Right ventricle myocardium inferior (tissue), 1 donor: Measurements from ENCODE around the gene PRM3. TPM values are rescaled to one million over a fixed set of nuclear protein-coding genes. Genes with fewer than 3 reads are reported as not detected.
A peak's percentile ranks its signal among the peaks of the same experiment; 100 is the strongest.
"Not testable (repeated sequence)": the region's sequence is repeated elsewhere in the genome, so short reads cannot be mapped to it uniquely, and the experiment has no call there.

Experiments used
- ATAC-seq: fragments of 200-7000 bp; cut with Tn5 transposase; one replicate; pipeline ENCODE4 v1.9.1; 2020; ENCODE audit warnings: mild to moderate bottlenecking, moderate library complexity
- DNase-seq: peaks from one replicate; pipeline ENCODE4 v3.0.0; 2021; ENCODE audit errors: missing footprints
- intact Hi-C: fragments of 100-400 bp; cut with DNase I; formaldehyde crosslinking; loops from one replicate; pipeline ENCODE4 v1.11.0; 2022
- total RNA-seq: library from RNA; stranded (reverse); fragmentation: NEBNext Ultra II Directional; extraction: Animal tissue kit (Norgen Biotek cat#: 25700); gene quantifications from one replicate; pipeline ENCODE4 v1.2.1, GENCODE V29; 2021
- donor health status: DM: no; HTN: yes; CAD: no; lungs with severe emphysema.

Gene PRM3
- total RNA-seq, 1 donor from 2014 or later, result not detected

GRCh38 chr16:11307639-11308492 is 34.4 kb upstream of the PRM3 start:
- ATAC-seq, result no peak
- no peak for DNase-seq
- intact Hi-C loops, result no loop called here

GRCh38 chr16:11306997-11307638 is 33.7 kb upstream of the PRM3 start:
- intact Hi-C loops, result no loop called here
- ATAC-seq, result no peak
- no peak for DNase-seq

GRCh38 chr16:11306381-11306780 is 33.0 kb upstream of the PRM3 start:
- no peak for DNase-seq
- ATAC-seq, result no peak
- intact Hi-C loops, result no loop called here

DNA sequence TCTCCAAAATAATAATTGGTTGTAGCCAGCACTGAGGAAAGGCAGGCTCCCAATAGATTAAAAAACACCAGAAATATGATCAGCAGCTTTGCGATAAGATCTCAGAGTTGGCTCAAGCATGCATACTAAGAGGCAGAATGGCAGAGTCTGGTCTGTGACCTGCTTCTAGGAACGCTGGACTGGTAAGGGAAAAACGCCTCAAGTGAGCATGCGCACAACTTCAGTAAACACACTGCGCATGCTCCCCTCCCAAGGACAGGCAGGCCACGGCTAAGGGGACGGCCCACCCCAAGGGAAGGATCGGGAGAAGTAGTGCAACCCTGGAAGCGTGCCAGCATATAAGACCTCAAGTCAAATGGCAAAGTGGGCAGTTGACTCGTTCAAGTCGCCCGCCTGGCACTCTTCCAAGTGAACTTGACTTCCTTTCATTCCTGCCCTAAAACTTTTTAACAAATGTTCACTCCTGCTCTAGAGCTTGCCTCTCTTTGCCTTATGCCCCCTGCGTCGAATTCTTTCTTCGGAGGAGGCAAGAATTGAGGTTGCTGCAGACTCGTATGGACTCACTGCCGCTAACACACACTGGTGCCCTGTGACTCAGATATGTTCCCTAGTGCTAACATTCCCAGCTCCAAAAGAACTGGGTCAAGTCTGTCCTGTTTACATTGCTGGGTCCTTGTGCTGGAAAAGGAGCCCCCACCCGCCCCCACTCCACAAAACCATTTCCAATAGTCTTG is 30.1 kb upstream of the PRM3 start:
- ATAC-seq (no peak), DNase-seq (no peak)
- intact Hi-C loops, result no loop called here

DNA sequence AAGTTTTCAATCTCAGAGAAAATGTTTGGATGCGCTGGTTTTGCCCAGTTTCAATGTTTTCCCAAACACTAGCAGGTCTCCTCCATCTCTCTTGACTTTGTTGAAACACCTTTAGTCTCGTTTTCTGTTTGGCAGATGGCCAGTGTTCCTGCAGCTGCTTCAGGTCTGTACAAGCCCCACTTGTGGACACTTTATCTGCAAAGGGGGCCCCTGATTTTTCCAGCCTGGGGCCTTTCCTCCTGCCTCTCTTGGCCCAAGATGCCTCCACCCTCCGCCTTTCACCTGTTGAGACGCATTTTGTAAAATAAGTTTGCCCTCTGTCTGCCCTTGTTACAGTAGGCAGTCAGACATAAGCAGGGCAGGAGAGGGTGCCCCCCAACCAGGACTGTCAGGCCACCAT is 29.5 kb upstream of the PRM3 start:
- DNase-seq, result no peak
- ATAC-seq, result no peak
- intact Hi-C loops, result no loop called here

DNA sequence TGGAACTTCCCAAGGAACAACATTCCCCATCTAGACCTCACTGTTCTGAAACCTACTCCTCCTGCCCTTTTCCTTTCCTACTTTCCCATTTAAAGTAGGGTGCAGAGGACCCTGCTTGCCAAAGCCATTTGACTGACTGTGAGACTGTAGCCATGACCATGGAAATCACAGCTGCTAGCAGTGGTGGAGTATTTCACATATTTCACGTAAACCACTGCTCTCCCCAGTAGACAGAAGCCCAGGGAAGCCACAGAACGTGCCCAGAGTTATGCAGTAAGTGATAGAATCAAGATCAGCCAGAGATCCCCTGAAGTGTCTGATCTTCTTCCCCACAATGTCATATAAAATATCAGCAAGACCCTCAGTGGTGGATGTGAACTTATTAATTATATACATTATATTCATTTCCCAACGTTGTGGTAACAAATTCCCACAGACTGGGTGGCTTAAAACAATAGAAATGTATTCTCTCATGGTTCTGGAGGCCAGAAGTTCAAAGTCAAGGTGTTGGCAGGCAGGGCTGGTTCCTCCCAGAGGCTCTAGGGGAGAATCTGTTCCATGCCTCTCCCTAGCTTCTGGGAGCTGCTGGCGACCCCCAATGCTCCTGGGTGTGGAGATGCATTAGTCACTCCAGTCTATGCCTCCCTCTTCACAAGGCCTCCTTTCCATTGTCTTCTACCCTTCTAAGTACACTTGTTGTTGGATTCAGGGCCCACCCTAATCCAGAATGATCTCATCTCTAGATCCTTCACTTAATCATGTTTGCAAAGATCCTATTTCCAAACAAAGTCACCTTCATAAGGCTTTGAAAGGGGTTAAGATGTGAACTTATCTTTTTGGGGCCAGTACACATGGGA is 28.4 kb upstream of the PRM3 start:
- DNase-seq (no peak), ATAC-seq (no peak)
- intact Hi-C loops, result no loop called here

DNA sequence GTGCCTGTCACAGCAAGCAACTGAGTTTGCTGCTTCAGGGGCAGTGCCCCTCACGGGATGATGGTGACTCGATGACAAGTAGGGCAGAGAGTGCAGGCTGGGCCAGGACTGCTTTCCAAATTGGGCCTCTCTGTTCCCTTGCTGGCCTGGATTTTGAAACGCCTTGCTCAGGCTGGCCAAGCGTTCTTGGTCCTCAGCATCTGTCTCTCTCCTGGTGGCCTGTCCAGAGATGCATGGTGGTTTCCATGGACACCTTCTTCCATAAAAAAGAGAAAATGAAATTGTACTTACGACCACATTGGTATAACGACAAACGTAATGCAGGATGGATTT is 27.1 kb upstream of the PRM3 start:
- ATAC-seq (no peak), DNase-seq (no peak)
- intact Hi-C loops, result no loop called here

GRCh38 chr16:11299865-11300559 is 26.6 kb upstream of the PRM3 start:
- DNase-seq, result no peak
- intact Hi-C loops, result loop anchor here (5.0 kb wide), 1 partner anchor 57 kb away; no protein-coding TSS in a partner anchor
- no peak for ATAC-seq

DNA sequence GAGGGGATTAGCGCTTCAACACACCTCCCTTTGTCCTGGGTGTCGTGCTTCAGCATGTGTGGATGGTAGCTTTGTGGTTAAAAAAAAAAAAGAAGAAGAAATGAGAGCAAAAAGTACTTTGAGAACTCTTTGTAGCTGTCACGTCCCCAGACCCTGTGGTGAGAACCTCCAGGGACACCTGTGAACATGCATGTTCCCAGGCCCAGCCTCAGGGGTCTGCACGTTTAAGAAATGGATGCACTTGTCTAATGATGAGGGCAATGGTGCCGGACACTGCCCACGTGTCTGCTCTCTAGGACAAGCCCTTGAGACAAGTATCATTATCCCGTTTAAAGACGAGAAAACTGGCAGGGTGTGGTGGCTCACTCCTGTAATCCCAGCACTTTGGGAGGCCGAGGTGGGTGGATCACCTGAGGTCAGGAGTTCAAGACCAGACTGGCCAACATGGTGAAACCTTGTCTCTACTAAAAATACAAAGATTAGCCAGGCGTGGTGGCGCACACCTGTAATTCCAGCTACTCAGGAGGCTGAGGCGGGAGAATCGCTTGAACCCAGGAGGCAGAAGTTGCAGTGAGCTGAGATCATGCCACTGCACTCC is 25.6 kb upstream of the PRM3 start:
- not testable (repeated sequence) for DNase-seq, ATAC-seq
- intact Hi-C loops, result loop anchor here (5.0 kb wide), 1 partner anchor 58 kb away; no protein-coding TSS in a partner anchor

GRCh38 chr16:11298143-11298900 is 24.9 kb upstream of the PRM3 start:
- ATAC-seq (no peak), DNase-seq (no peak)
- intact Hi-C loops, result loop anchor here (5.0 kb wide), 1 partner anchor 59 kb away; no protein-coding TSS in a partner anchor

DNA sequence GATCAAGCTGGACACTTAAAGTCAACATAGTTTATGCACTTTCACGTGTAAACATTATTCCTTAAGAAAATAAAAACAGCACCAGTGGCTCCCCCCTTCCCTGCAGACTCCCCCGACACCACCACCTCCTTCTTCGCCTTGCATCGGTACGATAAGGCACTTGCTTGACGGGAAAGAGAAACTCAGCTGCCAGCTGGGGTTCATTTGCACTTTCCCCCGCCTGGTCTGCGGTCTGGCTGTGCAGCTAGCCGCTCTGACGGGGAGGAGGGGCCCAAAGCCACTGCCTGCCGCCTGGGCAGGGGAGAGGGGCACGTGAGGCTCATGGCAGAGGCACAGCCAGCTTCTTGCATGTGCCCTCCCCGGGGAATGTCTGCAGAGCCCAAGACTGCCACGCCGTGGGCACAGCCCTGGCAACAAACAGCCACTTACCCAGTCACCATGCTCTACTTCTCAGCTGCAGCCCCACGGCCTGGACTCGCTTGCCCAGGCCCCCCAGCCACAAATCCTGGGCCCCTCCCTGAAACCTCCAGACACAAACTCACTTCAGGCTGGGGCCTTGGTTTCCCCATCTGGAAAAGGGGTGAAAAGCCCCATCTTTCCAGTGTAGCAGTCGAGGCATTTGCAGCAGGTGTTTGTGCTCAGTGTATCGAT is 24.2 kb upstream of the PRM3 start:
- DNase-seq (peak; percentile 82), ATAC-seq (peak; percentile 95)
- intact Hi-C loops, result loop anchor here (2.0 to 5.0 kb wide), 3 partner anchors 39 to 327 kb away; no protein-coding TSS in a partner anchor

DNA sequence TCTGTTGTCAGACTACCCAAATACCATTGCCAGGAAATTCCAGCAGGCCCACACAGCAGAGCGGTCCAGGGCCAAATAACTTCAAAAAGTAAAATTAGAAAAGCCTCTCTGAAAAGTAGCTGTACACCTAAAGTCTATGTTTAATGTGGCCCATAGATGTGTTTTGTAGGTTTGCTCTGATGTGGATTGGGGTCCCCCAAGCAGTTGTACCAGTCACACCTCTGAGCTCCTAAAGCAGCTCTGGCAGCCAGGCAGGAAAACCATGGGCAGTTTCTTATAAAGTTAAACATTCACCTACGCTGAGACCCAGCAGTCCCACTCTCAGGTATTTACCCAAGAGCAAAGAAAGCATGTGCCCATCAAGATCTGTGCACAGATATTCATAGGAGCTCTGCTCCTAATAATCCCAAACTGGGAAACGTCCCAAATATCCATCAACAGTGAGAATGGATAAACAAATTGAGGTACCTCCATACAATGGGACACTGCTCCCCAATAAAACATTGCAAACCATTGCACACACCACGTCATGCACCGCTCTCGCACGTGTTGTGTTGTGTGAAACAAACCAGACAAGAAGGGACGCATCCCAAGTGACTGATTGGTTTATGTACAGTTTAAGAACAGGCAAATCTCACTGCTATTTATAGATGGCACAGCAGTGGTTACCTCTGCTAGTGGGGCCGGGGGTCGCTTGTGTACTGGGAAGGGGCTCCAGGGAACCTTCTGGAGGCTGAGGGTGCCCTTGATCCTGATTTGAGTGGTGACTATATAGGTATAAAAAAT is 23.5 kb upstream of the PRM3 start:
- DNase-seq (no peak), ATAC-seq (peak; percentile 74)
- intact Hi-C loops, result loop anchor here (2.0 to 5.0 kb wide), 3 partner anchors 38 to 326 kb away; no protein-coding TSS in a partner anchor

GRCh38 chr16:11296351-11296705 is 22.9 kb upstream of the PRM3 start:
- ATAC-seq (no peak), DNase-seq (no peak)
- intact Hi-C loops, result loop anchor here (2.0 to 5.0 kb wide), 3 partner anchors 38 to 326 kb away; no protein-coding TSS in a partner anchor

- intact Hi-C loops, result loop anchor here (2.0 to 5.0 kb wide), 3 partner anchors 37 to 325 kb away; no protein-coding TSS in a partner anchor
These were observed 22.2 kb upstream of the PRM3 start for GRCh38 chr16:11295672-11296071.

GRCh38 chr16:11292076-11292748 is 18.8 kb upstream of the PRM3 start:
- ATAC-seq, result no peak
- no peak for DNase-seq
- intact Hi-C loops, result no loop called here

More at GRCh38 chr16:11295672-11296071, 22.2 kb upstream of the PRM3 start:
- no peak for DNase-seq
- ATAC-seq, result no peak
